Left kidney (tissue), 2 donors: ENCODE measurements around the gene FBLN1. TPM values are rescaled to one million over a fixed set of nuclear protein-coding genes. Genes with fewer than 3 reads are reported as not detected.
"Not testable (repeated sequence)": the region's sequence is repeated elsewhere in the genome, so short reads cannot be mapped to it uniquely, and the experiment has no call there.

Experiments
- DNase-seq: peaks from one replicate; pipeline ENCODE4 v3.0.0-alpha.2; 2013
- polyA plus RNA-seq: library from polyadenylated mRNA; unstranded; fragments of 120-200 nt; gene quantifications from one replicate; pipeline ENCODE4 v1.2.1, GENCODE V29; 2013; ENCODE audit not compliant: insufficient read length

Gene FBLN1
- polyA plus RNA-seq, 1 donor: 98.3 TPM

GRCh38 chr22:45583504-45583903 is 80.8 kb downstream of the FBLN1 start:
- no peak for DNase-seq

GRCh38 chr22:45584121-45584570 is 81.5 kb downstream of the FBLN1 start:
- DNase-seq: no peak

- DNase-seq: no peak
Observed at GRCh38 chr22:45584621-45585436, 82.1 kb downstream of the FBLN1 start.

GRCh38 chr22:45585437-45585755 is 82.7 kb downstream of the FBLN1 start:
- DNase-seq: no peak

GRCh38 chr22:45585946-45586540 is 83.4 kb downstream of the FBLN1 start:
- DNase-seq: no peak

- DNase-seq: no peak
Observed at GRCh38 chr22:45586651-45587405, 84.1 kb downstream of the FBLN1 start.

GRCh38 chr22:45587638-45588505 is 85.2 kb downstream of the FBLN1 start:
- DNase-seq: no peak

- DNase-seq: no peak
Observed at GRCh38 chr22:45589556-45589955, 86.9 kb downstream of the FBLN1 start.

- DNase-seq: no peak
Observed at GRCh38 chr22:45590262-45590661, 87.6 kb downstream of the FBLN1 start.

- not testable (repeated sequence) for DNase-seq
Observed at GRCh38 chr22:45591633-45592213, 89.0 kb downstream of the FBLN1 start.

- no peak for DNase-seq
Observed at GRCh38 chr22:45594123-45594941, 91.6 kb downstream of the FBLN1 start.

GRCh38 chr22:45597460-45598192 is 94.9 kb downstream of the FBLN1 start:
- DNase-seq: no peak

GRCh38 chr22:45598596-45599217 is 96.0 kb downstream of the FBLN1 start:
- no peak for DNase-seq

- DNase-seq: no peak
Observed at GRCh38 chr22:45599836-45600577, 97.3 kb downstream of the FBLN1 start.

GRCh38 chr22:45600790-45601730 is 98.4 kb downstream of the FBLN1 start:
- no peak for DNase-seq

GRCh38 chr22:45602004-45602733 is 99.5 kb downstream of the FBLN1 start:
- DNase-seq: no peak
